GM12873 (cell line): Measurements from ENCODE around the gene SLC23A2.
A peak's percentile ranks its signal among the peaks of the same experiment; 100 is the strongest.

ENCODE experiments used
- TF ChIP-seq, protein P1 (sequence below): IDR thresholded peaks from 2 replicates; pipeline ENCODE4 v1.5.1; 2012; ENCODE audit warnings: low read depth, mild to moderate bottlenecking, moderate library complexity, low read length, control low read depth; ENCODE audit not compliant: insufficient read depth; ENCODE audit errors: missing control alignments

The SLC23A2 gene

GRCh38 chr20:4898282-4899244 is 102.7 kb downstream of the SLC23A2 start:
- TF ChIP-seq, protein P1, sequence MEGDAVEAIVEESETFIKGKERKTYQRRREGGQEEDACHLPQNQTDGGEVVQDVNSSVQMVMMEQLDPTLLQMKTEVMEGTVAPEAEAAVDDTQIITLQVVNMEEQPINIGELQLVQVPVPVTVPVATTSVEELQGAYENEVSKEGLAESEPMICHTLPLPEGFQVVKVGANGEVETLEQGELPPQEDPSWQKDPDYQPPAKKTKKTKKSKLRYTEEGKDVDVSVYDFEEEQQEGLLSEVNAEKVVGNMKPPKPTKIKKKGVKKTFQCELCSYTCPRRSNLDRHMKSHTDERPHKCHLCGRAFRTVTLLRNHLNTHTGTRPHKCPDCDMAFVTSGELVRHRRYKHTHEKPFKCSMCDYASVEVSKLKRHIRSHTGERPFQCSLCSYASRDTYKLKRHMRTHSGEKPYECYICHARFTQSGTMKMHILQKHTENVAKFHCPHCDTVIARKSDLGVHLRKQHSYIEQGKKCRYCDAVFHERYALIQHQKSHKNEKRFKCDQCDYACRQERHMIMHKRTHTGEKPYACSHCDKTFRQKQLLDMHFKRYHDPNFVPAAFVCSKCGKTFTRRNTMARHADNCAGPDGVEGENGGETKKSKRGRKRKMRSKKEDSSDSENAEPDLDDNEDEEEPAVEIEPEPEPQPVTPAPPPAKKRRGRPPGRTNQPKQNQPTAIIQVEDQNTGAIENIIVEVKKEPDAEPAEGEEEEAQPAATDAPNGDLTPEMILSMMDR: no peak

GRCh38 chr20:4897600-4897999 is 103.7 kb downstream of the SLC23A2 start:
- TF ChIP-seq, protein P1: no peak

DNA sequence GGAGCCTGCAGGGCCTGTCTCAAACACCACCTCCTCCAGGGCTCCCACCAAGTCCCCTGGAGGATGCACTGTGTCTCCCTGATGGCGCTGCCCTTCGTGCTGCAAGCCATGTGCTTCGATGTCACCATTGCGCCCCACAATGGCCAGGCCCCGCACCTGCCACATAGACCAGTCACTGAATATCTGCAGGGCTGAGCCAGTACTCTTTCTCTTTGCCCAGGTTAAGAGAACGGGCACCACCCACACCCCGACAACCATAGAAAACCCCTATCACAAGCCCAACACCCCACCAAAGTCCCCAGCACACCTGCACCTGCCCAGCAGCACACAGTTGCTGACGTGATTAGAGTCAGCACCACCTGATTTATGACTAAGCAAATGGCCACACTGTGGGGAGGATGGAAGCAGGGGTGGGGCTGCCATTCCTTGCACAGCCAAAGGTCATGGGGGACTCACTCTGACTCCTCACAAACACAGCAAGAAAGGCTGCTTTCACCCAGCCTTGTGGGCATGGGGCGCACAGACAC is 104.3 kb downstream of the SLC23A2 start:
- TF ChIP-seq, protein P1: peak; percentile 46

DNA sequence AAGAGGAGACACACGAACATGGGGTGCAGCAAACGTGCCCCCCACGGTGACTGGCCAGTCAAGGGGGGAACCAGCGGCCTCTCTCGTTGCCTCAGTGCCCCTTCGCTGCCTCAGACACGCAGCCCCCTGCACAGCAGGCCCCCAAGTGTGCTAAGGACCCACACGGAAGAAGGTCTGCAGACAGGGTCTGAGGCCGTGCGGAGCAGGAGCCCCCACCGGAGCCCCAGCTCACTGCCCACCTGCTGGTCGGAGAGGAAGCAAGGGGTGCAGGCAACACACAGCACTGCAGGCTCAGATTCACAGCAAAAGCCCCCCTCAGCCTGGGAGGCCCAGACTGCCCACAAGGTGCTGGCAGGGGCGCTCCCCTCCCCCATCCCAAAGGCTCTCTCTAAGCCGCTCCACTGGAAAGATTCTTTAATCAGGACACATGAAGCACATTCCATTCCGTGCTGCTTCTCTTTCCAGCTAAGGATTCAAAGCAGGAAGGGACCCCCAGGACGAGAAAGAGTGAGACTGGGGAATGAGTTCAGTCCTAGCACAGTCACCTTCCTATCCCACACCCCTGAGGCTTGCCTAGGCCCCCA is 105.1 kb downstream of the SLC23A2 start:
- TF ChIP-seq, protein P1: no peak

GRCh38 chr20:4894981-4895381 is 106.3 kb downstream of the SLC23A2 start:
- TF ChIP-seq, protein P1: no peak

- TF ChIP-seq, protein P1: no peak
These were observed 106.9 kb downstream of the SLC23A2 start for GRCh38 chr20:4894409-4894808.

DNA sequence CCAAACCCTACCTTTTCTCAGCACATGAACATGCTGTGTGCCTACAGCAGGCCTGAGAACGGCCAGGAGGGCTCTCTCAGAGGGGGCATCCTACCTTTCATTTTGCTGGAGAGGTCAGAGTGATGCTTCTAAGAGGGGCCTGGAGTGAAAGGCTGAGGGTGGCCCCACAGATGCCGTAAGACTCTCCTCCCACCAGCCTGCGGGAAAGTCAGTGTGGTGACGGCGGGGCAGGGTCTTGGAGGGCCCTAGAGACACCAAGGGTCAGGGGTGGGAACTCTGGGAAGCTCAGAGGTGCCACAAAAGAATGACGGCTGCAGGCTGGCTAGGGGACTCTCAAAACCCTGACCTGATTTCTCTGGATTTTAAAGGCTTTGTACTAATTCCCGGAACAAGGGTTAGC is 107.6 kb downstream of the SLC23A2 start:
- TF ChIP-seq, protein P1: no peak
